HG03025 (cell line): ENCODE data around the gene SBNO1.
"Not testable (repeated sequence)": the region's sequence is repeated elsewhere in the genome, so short reads cannot be mapped to it uniquely, and the experiment has no call there.

ENCODE experiments used
- ATAC-seq: cut with Tn5 transposase; IDR thresholded peaks from one replicate; pipeline ENCODE4 v1.9.1; 2021; ENCODE audit warnings: mild to moderate bottlenecking, moderate library complexity; ENCODE audit not compliant: unreplicated experiment, low FRiP score

SBNO1 gene

GRCh38 chr12:123356159-123356670 lies 8.4 kb downstream of the SBNO1 start:
- ATAC-seq = no peak

GRCh38 chr12:123354600-123354999 lies 10.0 kb downstream of the SBNO1 start:
- ATAC-seq = no peak

GRCh38 chr12:123351349-123351748 lies 13.3 kb downstream of the SBNO1 start:
- no peak for ATAC-seq

- no peak for ATAC-seq
Observed at GRCh38 chr12:123346946-123347345, 17.7 kb downstream of the SBNO1 start.

GRCh38 chr12:123344086-123344485 lies 20.6 kb downstream of the SBNO1 start:
- ATAC-seq = no peak

GRCh38 chr12:123337070-123337469 lies 27.6 kb downstream of the SBNO1 start:
- no peak for ATAC-seq

- no peak for ATAC-seq
Observed at GRCh38 chr12:123336530-123336929, 28.1 kb downstream of the SBNO1 start.

GRCh38 chr12:123335490-123335889 lies 29.2 kb downstream of the SBNO1 start:
- ATAC-seq = no peak

GRCh38 chr12:123329799-123330198 lies 34.8 kb downstream of the SBNO1 start:
- ATAC-seq = no peak

- ATAC-seq = no peak
Observed at GRCh38 chr12:123319826-123320225, 44.8 kb downstream of the SBNO1 start.

- no peak for ATAC-seq
Observed at GRCh38 chr12:123319273-123319672, 45.4 kb downstream of the SBNO1 start.

- not testable (repeated sequence) for ATAC-seq
Observed at GRCh38 chr12:123313046-123313445, 51.6 kb downstream of the SBNO1 start.

- ATAC-seq = no peak
Observed at GRCh38 chr12:123306200-123306599, 58.4 kb downstream of the SBNO1 start.

GRCh38 chr12:123305136-123305535 lies 59.5 kb downstream of the SBNO1 start:
- ATAC-seq = no peak

- no peak for ATAC-seq
Observed at GRCh38 chr12:123293178-123293760, 71.4 kb downstream of the SBNO1 start.

- ATAC-seq = no peak
Observed at GRCh38 chr12:123289911-123290310, 74.7 kb downstream of the SBNO1 start.

GRCh38 chr12:123288751-123289346 lies 75.8 kb downstream of the SBNO1 start:
- ATAC-seq = no peak

GRCh38 chr12:123286652-123287373 lies 77.8 kb downstream of the SBNO1 start:
- ATAC-seq = no peak

GRCh38 chr12:123284669-123285068 lies 80.0 kb downstream of the SBNO1 start:
- ATAC-seq = no peak

- ATAC-seq = no peak
Observed at GRCh38 chr12:123283461-123283860, 81.2 kb downstream of the SBNO1 start.

GRCh38 chr12:123282111-123282510 lies 82.5 kb downstream of the SBNO1 start:
- no peak for ATAC-seq

GRCh38 chr12:123280971-123281370 lies 83.7 kb downstream of the SBNO1 start:
- ATAC-seq = no peak
